Measurements from ENCODE around the gene SRD5A3.

SRD5A3 gene

GRCh38 chr4:55397520-55398321 lies 51.7 kb downstream of the SRD5A3 start:
- H3K27me3 ChIP-seq (ENCODE audit: insufficient read depth, low read depth, severe bottlenecking), result no peaks in the 10 kb centered on the region
- no peak for DNase-seq
- H3K4me3 ChIP-seq (ENCODE audit: low read depth, low read length), result no peak overlapping the region
- no peak overlapping the region for H3K27ac ChIP-seq
- no peaks in the 10 kb centered on the region for H3K9me3 ChIP-seq (ENCODE audit: severe bottlenecking)
- H3K36me3 ChIP-seq, result peaks cover 29% of the 10 kb centered on the region
- TF ChIP-seq, protein P1, sequence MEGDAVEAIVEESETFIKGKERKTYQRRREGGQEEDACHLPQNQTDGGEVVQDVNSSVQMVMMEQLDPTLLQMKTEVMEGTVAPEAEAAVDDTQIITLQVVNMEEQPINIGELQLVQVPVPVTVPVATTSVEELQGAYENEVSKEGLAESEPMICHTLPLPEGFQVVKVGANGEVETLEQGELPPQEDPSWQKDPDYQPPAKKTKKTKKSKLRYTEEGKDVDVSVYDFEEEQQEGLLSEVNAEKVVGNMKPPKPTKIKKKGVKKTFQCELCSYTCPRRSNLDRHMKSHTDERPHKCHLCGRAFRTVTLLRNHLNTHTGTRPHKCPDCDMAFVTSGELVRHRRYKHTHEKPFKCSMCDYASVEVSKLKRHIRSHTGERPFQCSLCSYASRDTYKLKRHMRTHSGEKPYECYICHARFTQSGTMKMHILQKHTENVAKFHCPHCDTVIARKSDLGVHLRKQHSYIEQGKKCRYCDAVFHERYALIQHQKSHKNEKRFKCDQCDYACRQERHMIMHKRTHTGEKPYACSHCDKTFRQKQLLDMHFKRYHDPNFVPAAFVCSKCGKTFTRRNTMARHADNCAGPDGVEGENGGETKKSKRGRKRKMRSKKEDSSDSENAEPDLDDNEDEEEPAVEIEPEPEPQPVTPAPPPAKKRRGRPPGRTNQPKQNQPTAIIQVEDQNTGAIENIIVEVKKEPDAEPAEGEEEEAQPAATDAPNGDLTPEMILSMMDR (IDR thresholded peaks at IDR 0.05; ENCODE audit: low read depth, low read length), result no peak

- Histone ChIP-seq H3K27me3 (ENCODE audit: insufficient read depth, low read depth, severe bottlenecking) (no peaks in the 10 kb centered on the region), H3K4me3 (ENCODE audit: low read depth, low read length) (peak overlapping the region; percentile 26), H3K36me3 (peaks cover 30% of the 10 kb centered on the region), H3K9me3 (ENCODE audit: severe bottlenecking) (no peaks in the 10 kb centered on the region), H3K27ac (no peak overlapping the region)
- DNase-seq, result no peak
- TF ChIP-seq, protein P1 (IDR thresholded peaks at IDR 0.05; ENCODE audit: low read depth, low read length), result no peak
Measured at GRCh38 chr4:55398461-55398860, 52.4 kb downstream of the SRD5A3 start.

GRCh38 chr4:55398966-55399365 lies 52.9 kb downstream of the SRD5A3 start:
- no peak overlapping the region for H3K27ac ChIP-seq
- DNase-seq, result peak; percentile 36
- H3K27me3 ChIP-seq (ENCODE audit: insufficient read depth, low read depth, severe bottlenecking), result no peaks in the 10 kb centered on the region
- TF ChIP-seq, protein P1 (IDR thresholded peaks at IDR 0.05; ENCODE audit: low read depth, low read length), result no peak
- peaks cover 33% of the 10 kb centered on the region for H3K36me3 ChIP-seq
- no peak overlapping the region for H3K4me3 ChIP-seq (ENCODE audit: low read depth, low read length)
- no peaks in the 10 kb centered on the region for H3K9me3 ChIP-seq (ENCODE audit: severe bottlenecking)

DNA sequence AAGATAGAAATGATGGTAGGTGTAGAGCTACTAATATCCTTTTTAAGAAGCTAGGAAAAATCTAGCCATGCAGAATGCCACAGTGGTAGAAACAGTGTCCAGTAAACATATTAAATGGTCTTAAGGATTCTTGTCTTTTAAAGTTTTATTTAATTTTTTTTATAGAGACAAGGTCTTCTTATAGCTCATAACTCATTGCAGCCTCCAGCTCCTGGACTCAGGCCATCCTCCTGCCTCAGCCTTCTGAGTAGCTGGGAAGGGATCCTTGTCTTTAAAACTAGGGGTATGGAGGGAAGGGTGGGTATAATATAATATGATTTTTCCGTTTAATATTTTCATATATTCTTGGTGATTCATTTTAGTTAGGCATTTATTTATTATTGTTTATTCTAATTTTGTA lies 53.5 kb downstream of the SRD5A3 start:
- Histone ChIP-seq H3K27me3 (ENCODE audit: insufficient read depth, low read depth, severe bottlenecking) (no peaks in the 10 kb centered on the region), H3K9me3 (ENCODE audit: severe bottlenecking) (no peaks in the 10 kb centered on the region), H3K36me3 (peaks cover 38% of the 10 kb centered on the region), H3K27ac (no peak overlapping the region), H3K4me3 (ENCODE audit: low read depth, low read length) (no peak overlapping the region)
- TF ChIP-seq, protein P1 (IDR thresholded peaks at IDR 0.05; ENCODE audit: low read depth, low read length), result no peak
- no peak for DNase-seq

GRCh38 chr4:55405073-55405472 lies 59.0 kb downstream of the SRD5A3 start:
- DNase-seq, result no peak
- no peaks in the 10 kb centered on the region for H3K9me3 ChIP-seq (ENCODE audit: severe bottlenecking)
- peaks cover 51% of the 10 kb centered on the region for H3K36me3 ChIP-seq
- H3K27me3 ChIP-seq (ENCODE audit: insufficient read depth, low read depth, severe bottlenecking), result no peaks in the 10 kb centered on the region
- no peak overlapping the region for H3K4me3 ChIP-seq (ENCODE audit: low read depth, low read length)
- TF ChIP-seq, protein P1 (IDR thresholded peaks at IDR 0.05; ENCODE audit: low read depth, low read length), result no peak
- no peak overlapping the region for H3K27ac ChIP-seq

DNA sequence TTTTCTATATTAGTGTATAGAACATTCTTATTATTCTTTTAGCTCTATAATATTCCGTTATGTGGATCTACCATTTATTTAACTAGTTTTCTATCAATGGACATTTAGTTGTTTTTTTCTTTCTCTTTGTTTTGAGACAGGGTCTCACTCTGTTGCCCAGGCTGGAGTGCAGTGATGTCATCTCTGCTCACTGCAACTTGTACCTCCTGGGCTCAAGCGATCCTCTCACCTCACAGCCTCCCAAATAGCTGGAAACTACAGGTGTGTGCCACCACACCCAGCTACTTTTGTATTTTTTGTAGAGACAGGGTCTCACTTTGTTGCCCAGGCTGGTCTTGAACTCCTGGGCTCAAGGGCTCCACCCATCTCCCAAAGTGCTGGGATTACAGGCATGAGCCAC lies 60.5 kb downstream of the SRD5A3 start:
- no peaks in the 10 kb centered on the region for H3K27me3 ChIP-seq (ENCODE audit: insufficient read depth, low read depth, severe bottlenecking)
- H3K36me3 ChIP-seq, result peaks cover 42% of the 10 kb centered on the region
- TF ChIP-seq, protein P1 (IDR thresholded peaks at IDR 0.05; ENCODE audit: low read depth, low read length), result no peak
- no peak overlapping the region for H3K27ac ChIP-seq
- no peaks in the 10 kb centered on the region for H3K9me3 ChIP-seq (ENCODE audit: severe bottlenecking)
- H3K4me3 ChIP-seq (ENCODE audit: low read depth, low read length), result no peak overlapping the region
- no peak for DNase-seq

Measured in WERI-Rb-1 (cell line).